Lower leg skin (tissue), 3 donors: ENCODE measurements around the gene ADAMTS17.

Experiments used
- POLR2A ChIP-seq, 2 donors: fragments of 450-650 bp; IDR thresholded peaks; one replicate each; pipeline ENCODE4 v1.6.1; 2016 to 2017; ENCODE audit warnings: antibody characterized with exemption in 2 of 2, mild to moderate bottlenecking in 1 of 2, moderate library complexity in 1 of 2
- TF ChIP-seq, protein P1 (sequence below), 3 donors: fragments of 450-650 bp; IDR thresholded peaks; one replicate each; pipeline ENCODE4 v1.5.1; 2016; ENCODE audit warnings: antibody characterized with exemption in 3 of 3, mild to moderate bottlenecking in 3 of 3, moderate library complexity in 2 of 3

DNA sequence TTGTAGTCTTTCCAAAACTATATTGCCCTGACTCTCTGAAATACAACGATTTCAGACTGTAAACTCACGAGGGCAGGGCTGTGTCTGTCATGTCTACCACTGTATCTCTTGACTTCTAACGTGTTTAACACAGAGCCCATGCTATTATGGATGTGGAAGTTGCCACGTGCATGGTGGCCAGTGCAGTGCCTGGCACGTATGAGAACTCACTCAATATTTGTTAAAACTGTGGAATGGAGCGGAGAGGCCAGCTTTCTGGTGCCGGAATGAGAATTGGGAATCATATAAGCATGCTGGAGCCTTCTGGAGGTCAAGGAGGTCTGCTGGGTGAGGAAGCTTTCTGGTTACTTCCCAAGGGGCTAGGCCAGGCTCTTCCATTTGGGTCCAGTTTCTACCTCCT is 387.9 kb downstream of the ADAMTS17 start:
- TF ChIP-seq, protein P1, sequence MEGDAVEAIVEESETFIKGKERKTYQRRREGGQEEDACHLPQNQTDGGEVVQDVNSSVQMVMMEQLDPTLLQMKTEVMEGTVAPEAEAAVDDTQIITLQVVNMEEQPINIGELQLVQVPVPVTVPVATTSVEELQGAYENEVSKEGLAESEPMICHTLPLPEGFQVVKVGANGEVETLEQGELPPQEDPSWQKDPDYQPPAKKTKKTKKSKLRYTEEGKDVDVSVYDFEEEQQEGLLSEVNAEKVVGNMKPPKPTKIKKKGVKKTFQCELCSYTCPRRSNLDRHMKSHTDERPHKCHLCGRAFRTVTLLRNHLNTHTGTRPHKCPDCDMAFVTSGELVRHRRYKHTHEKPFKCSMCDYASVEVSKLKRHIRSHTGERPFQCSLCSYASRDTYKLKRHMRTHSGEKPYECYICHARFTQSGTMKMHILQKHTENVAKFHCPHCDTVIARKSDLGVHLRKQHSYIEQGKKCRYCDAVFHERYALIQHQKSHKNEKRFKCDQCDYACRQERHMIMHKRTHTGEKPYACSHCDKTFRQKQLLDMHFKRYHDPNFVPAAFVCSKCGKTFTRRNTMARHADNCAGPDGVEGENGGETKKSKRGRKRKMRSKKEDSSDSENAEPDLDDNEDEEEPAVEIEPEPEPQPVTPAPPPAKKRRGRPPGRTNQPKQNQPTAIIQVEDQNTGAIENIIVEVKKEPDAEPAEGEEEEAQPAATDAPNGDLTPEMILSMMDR (IDR thresholded peaks at IDR 0.05) = no peak
- TF ChIP-seq POLR2A (IDR thresholded peaks at IDR 0.05) = no peak
